PC-9 (cell line): ENCODE data around the gene PTCD1.

ENCODE experiments used
- CTCF ChIP-seq: fragments of 200-600 bp; sonication (generic); conservative IDR thresholded peaks from 2 replicates; pipeline ENCODE4 v1.6.1; 2017; ENCODE audit warnings: mixed run types, antibody characterized with exemption, mild to moderate bottlenecking, moderate library complexity
- EZH2 ChIP-seq: fragments of 200-600 bp; sonication (generic); IDR thresholded peaks from 2 replicates; pipeline ENCODE4 v1.8.0; 2017; ENCODE audit warnings: antibody characterized with exemption, low read depth

GRCh38 chr7:99407872-99408378 is 30.7 kb downstream of the PTCD1 start:
- TF ChIP-seq CTCF: no peak
- no peak for TF ChIP-seq EZH2
